Measurements from ENCODE around the gene TENT5C. TPM values are rescaled to one million over a fixed set of nuclear protein-coding genes. Genes with fewer than 3 reads are reported as not detected.

The TENT5C gene
- total RNA-seq, 1 experiment from 2014 or later, result 0.48 TPM

DNA sequence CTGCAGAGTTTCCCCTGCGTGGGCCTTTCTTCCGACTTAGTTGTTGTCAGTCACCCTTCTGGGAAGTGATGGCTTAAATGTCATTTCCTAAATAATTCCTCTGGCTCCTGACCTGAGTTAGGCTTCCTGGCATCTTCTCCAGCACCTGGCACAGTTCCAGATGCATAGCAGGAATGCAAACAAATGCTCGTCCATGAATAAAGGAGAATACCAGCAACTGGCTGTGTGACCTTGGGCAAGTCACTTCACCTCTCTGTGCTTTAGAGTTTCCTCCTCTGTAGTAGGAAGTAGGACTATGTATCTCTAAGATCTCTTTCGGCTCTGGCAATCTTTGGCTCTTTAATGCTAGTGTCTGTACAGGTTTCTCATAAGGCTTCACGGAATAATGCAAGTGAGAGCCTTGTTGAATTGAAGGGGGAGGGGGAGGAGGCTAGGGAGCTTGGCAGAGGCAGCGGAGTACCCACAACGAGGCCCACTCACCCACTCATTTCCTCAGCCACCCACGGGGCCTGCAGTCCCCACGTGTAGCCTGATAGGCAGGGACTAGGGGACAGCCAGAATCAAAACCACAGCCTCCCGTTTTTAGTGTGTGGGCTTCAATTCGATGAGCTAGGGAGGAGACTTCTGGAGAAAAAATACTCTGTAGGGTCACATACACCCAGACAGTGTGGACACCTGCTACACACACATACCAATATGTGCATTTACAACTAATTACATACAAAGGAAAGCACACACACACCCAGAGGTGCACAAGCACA is 48.1 kb downstream of the TENT5C start:
- H3K36me3 ChIP-seq (replicated peaks; ENCODE audit: control insufficient read depth, insufficient read depth, low read length), result no peaks in the 10 kb centered on the region
- H3K27me3 ChIP-seq (ENCODE audit: control insufficient read depth, insufficient read depth, low read length), result peaks cover 4% of the 10 kb centered on the region; the same call in 1 of the 2 replicates
- DNase-seq, result no peak
- H3K4me3 ChIP-seq (ENCODE audit: insufficient read depth, low read depth, low read length), result no peak overlapping the region

GRCh38 chr1:117654493-117655219 is 48.8 kb downstream of the TENT5C start:
- no peak for DNase-seq
- peaks cover 4% of the 10 kb centered on the region; the same call in 1 of the 2 replicates for H3K27me3 ChIP-seq (ENCODE audit: control insufficient read depth, insufficient read depth, low read length)
- H3K36me3 ChIP-seq (replicated peaks; ENCODE audit: control insufficient read depth, insufficient read depth, low read length), result no peaks in the 10 kb centered on the region
- no peak overlapping the region for H3K4me3 ChIP-seq (ENCODE audit: insufficient read depth, low read depth, low read length)

GRCh38 chr1:117655220-117655577 is 49.4 kb downstream of the TENT5C start:
- H3K36me3 ChIP-seq (replicated peaks; ENCODE audit: control insufficient read depth, insufficient read depth, low read length), result no peaks in the 10 kb centered on the region
- peaks cover 4% of the 10 kb centered on the region; the same call in 1 of the 2 replicates for H3K27me3 ChIP-seq (ENCODE audit: control insufficient read depth, insufficient read depth, low read length)
- DNase-seq, result no peak
- no peak overlapping the region for H3K4me3 ChIP-seq (ENCODE audit: insufficient read depth, low read depth, low read length)

- DNase-seq, result no peak
- H3K4me3 ChIP-seq (ENCODE audit: insufficient read depth, low read depth, low read length), result no peak overlapping the region
- H3K27me3 ChIP-seq (ENCODE audit: control insufficient read depth, insufficient read depth, low read length), result peaks cover 4% of the 10 kb centered on the region; the same call in 1 of the 2 replicates
- H3K36me3 ChIP-seq (replicated peaks; ENCODE audit: control insufficient read depth, insufficient read depth, low read length), result no peaks in the 10 kb centered on the region
These were observed 50.4 kb downstream of the TENT5C start for GRCh38 chr1:117656202-117656641.

GRCh38 chr1:117657031-117657430 is 51.2 kb downstream of the TENT5C start:
- Histone ChIP-seq H3K27me3 (ENCODE audit: control insufficient read depth, insufficient read depth, low read length) (peaks cover 4% of the 10 kb centered on the region; the same call in 1 of the 2 replicates), H3K4me3 (ENCODE audit: insufficient read depth, low read depth, low read length) (no peak overlapping the region), H3K36me3 (replicated peaks; ENCODE audit: control insufficient read depth, insufficient read depth, low read length) (no peaks in the 10 kb centered on the region)
- DNase-seq, result no peak

DNA sequence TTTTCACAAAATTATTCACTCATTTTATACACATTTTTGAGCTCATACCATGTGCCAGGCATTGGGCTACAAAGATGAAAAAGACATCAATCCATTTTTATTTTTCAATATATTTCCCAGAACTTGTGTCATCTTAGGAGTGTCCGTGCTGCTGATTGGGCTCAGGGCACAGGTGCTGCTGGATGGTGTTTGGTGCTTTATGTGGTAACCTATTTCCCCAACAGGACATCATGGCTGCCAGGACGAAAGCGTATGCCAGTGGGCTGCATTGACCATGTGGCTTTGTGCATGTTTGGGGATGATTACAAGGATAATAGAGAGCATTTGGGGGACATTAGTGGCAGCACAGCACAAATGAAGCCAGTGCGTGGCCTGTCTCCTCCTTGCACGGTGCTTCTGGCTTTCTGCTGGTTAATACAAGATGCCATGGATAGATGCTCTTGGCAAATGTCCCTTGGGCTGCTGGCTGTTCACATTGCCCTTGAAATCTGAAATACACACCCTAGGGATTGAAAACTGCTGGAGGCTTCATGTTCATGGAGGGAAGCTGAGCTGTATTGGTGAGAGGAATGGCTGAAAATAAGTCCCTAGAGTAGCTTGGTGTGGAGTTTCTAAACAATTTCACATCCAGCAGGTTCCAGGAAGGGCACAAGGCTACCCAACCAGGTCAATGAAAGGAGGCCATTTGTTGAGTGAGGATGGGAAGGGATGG is 52.3 kb downstream of the TENT5C start:
- Histone ChIP-seq H3K4me3 (ENCODE audit: insufficient read depth, low read depth, low read length) (no peak overlapping the region), H3K36me3 (replicated peaks; ENCODE audit: control insufficient read depth, insufficient read depth, low read length) (no peaks in the 10 kb centered on the region), H3K27me3 (ENCODE audit: control insufficient read depth, insufficient read depth, low read length) (peaks cover 4% of the 10 kb centered on the region; the same call in 1 of the 2 replicates)
- no peak for DNase-seq

- Histone ChIP-seq H3K36me3 (replicated peaks; ENCODE audit: control insufficient read depth, insufficient read depth, low read length) (no peaks in the 10 kb centered on the region), H3K27me3 (ENCODE audit: control insufficient read depth, insufficient read depth, low read length) (peaks cover 4% of the 10 kb centered on the region; the same call in 1 of the 2 replicates), H3K4me3 (ENCODE audit: insufficient read depth, low read depth, low read length) (no peak overlapping the region)
- no peak for DNase-seq
These were observed 52.8 kb downstream of the TENT5C start for GRCh38 chr1:117658676-117659075.

GRCh38 chr1:117659550-117660270 is 53.9 kb downstream of the TENT5C start:
- Histone ChIP-seq H3K4me3 (ENCODE audit: insufficient read depth, low read depth, low read length) (no peak overlapping the region), H3K36me3 (replicated peaks; ENCODE audit: control insufficient read depth, insufficient read depth, low read length) (no peaks in the 10 kb centered on the region; the same call in 1 of the 2 replicates), H3K27me3 (ENCODE audit: control insufficient read depth, insufficient read depth, low read length) (peaks cover 4% of the 10 kb centered on the region; the same call in 1 of the 2 replicates)
- DNase-seq, result no peak

- peaks cover 4% of the 10 kb centered on the region; the same call in 1 of the 2 replicates for H3K27me3 ChIP-seq (ENCODE audit: control insufficient read depth, insufficient read depth, low read length)
These were observed 54.6 kb downstream of the TENT5C start for GRCh38 chr1:117660271-117660965.

DNA sequence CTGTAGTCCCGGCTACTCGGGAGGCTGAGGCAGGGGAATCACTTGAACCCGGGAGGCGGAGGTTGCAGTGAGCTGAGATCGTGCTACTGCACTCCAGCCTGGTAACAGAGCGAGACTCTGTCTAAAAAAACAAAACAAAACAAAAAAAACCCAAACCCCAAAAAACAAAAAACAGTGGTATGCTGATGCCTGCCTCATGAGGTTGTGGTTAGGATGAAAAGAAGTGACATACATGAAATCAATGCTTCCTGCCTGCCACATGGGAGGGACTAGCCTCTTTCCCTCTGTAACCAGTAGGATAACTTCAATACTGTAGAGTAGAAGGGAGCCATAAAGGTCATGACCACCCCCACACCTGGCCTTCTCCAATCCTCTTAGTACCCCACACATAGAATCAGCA is 55.2 kb downstream of the TENT5C start:
- no peak for DNase-seq
- Histone ChIP-seq H3K36me3 (replicated peaks; ENCODE audit: control insufficient read depth, insufficient read depth, low read length) (no peaks in the 10 kb centered on the region; the same call in 1 of the 2 replicates), H3K27me3 (ENCODE audit: control insufficient read depth, insufficient read depth, low read length) (peaks cover 3% of the 10 kb centered on the region; the same call in 1 of the 2 replicates), H3K4me3 (ENCODE audit: insufficient read depth, low read depth, low read length) (no peak overlapping the region)

More at GRCh38 chr1:117660271-117660965, 54.6 kb downstream of the TENT5C start:
- H3K36me3 ChIP-seq (replicated peaks; ENCODE audit: control insufficient read depth, insufficient read depth, low read length), result no peaks in the 10 kb centered on the region; the same call in 1 of the 2 replicates
- DNase-seq, result no peak
- no peak overlapping the region for H3K4me3 ChIP-seq (ENCODE audit: insufficient read depth, low read depth, low read length)

- Histone ChIP-seq H3K27me3 (ENCODE audit: control insufficient read depth, insufficient read depth, low read length) (no peaks in the 10 kb centered on the region), H3K4me3 (ENCODE audit: insufficient read depth, low read depth, low read length) (no peak overlapping the region), H3K36me3 (replicated peaks; ENCODE audit: control insufficient read depth, insufficient read depth, low read length) (no peaks in the 10 kb centered on the region; the same call in 1 of the 2 replicates)
- DNase-seq, result no peak
These were observed 56.8 kb downstream of the TENT5C start for GRCh38 chr1:117662667-117663066.

DNA sequence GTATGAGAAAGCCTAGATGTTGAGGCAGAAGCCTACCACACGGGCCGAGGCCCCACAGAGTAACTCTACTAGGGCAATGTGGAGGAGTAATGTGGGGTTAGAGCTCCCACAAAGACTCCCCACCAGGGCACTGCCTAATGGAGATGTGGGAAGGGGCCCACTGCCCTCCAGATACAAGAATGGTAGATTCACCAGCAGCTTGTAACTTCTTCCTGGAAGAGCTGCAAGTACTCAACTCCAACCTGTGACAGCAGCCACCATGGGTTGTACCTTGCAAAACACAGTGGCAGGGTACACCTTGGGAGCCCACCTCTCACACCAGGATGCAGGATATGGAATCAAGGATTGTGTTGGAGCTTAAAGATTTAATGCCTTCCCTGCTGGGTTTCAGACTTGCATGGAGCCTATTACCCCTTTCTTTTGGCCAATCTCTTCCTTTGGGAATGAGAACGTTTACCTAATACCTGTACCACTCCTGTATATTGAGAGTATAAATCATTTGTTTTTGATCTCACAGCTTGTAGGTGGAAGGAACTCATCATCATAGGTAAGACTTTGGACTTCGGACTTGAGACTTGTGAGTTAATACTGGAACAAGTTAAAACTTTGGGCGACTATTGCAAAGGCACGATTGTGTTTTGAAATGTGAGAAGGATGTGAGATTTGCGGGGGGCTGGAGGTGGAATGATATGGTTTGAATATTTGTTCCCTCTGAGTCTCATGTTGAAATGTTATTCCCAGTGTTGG is 57.5 kb downstream of the TENT5C start:
- Histone ChIP-seq H3K27me3 (ENCODE audit: control insufficient read depth, insufficient read depth, low read length) (no peaks in the 10 kb centered on the region), H3K36me3 (replicated peaks; ENCODE audit: control insufficient read depth, insufficient read depth, low read length) (no peaks in the 10 kb centered on the region; the same call in 1 of the 2 replicates), H3K4me3 (ENCODE audit: insufficient read depth, low read depth, low read length) (no peak overlapping the region)
- DNase-seq, result no peak

DNA sequence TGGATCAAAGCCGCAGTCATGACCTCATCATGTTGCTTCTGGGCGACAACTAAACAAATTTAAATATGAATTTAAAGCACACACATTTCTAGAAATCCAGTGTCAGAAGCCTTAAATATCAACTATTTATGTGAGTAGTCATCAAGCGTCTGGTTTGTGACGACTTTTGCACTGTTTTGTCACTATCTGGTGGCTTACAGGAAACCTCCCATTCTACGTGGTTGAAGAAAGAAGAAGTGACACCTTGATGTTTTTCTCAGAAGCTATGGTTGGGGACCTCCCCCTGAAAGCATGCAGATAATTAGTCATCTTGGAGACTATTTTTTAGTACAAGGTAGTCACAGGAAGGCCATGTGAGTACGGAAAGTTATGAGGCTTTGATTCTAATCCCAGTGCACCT is 58.5 kb downstream of the TENT5C start:
- H3K27me3 ChIP-seq (ENCODE audit: control insufficient read depth, insufficient read depth, low read length), result no peaks in the 10 kb centered on the region
- H3K4me3 ChIP-seq (ENCODE audit: insufficient read depth, low read depth, low read length), result no peak overlapping the region
- H3K36me3 ChIP-seq (replicated peaks; ENCODE audit: control insufficient read depth, insufficient read depth, low read length), result no peaks in the 10 kb centered on the region; the same call in 1 of the 2 replicates
- no peak for DNase-seq

Measured in H7 (cell line).